Measurements from ENCODE around the gene VEZF1. TPM values are rescaled to one million over a fixed set of nuclear protein-coding genes. Genes with fewer than 3 reads are reported as not detected.

The VEZF1 gene
- total and polyA plus RNA-seq, 2 of the 8 experiments (the other 6 are each of a cell fraction or from before 2014, with no cell fraction given), result 28.9 to 61.9 TPM

DNA sequence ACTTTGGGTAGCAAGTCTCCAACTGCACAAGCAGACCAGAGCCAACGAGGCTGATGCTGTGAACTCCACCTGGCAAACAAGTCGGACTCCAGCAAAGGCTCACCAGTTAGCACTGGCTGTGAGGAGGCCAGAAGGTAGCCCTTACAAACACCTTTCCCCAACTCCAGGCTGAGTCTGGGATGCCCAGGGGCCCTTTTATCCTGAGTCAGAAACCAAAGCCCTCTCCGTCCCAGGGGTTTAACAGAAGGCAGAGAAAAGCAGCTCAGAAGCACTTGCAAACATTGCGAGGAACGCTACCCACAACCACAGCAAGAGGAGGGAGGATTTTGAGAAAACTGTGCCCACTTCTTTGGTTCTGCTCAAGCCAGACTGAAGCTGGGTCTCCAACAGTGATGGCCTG is 57.8 kb downstream of the VEZF1 start:
- H3K4me3 ChIP-seq (ENCODE audit: extremely low read depth in 1 of 4, insufficient read depth in 2 of 4, low read depth in 3 of 4, low read length in 4 of 4), result no peak overlapping the region
- no peaks in the 10 kb centered on the region for H4K20me1 ChIP-seq (replicated peaks in 1 of 2; ENCODE audit: control insufficient read depth in 1 of 2, insufficient read depth in 2 of 2, low read length in 2 of 2)
- peak overlapping the region; percentile 46; the same call in 1 of the 2 replicates for H2BK15ac ChIP-seq (ENCODE audit: low read length)
- H3K79me1 ChIP-seq (ENCODE audit: low read depth, low read length), result 0 out of 2 replicates have a peak, but pooled peaks cover 2% of the 10 kb centered on the region
- CTCF ChIA-PET (ENCODE audit: partially characterized antibody), result interaction anchor here (0.5 to 1.3 kb wide), 3 partner anchors 21 to 72 kb away, joined by 3 to 5 read pairs (median 4); no protein-coding TSS in a partner anchor
- no peak overlapping the region for H3K23ac ChIP-seq (ENCODE audit: insufficient read length)
- peaks cover 2 to 11% (median 9%) of the 10 kb centered on the region in 4 experiments for H3K4me1 ChIP-seq (replicated peaks in 1 of 4; ENCODE audit: control insufficient read depth in 3 of 4, insufficient read depth in 4 of 4, low read length in 3 of 4)
- H3K27ac ChIP-seq (ENCODE audit: low read depth, low read length), result no peak overlapping the region
- FAIRE-seq (no peak), DNase-seq (ENCODE audit: low read depth in 1 of 2, low spot score in 2 of 2) (no peak)
- H3K14ac ChIP-seq (ENCODE audit: insufficient read length), result no peak overlapping the region
- H3K18ac ChIP-seq (ENCODE audit: extremely low read depth, low read length), result no peak overlapping the region
- no peak overlapping the region for H2BK20ac ChIP-seq (ENCODE audit: low read length)
- no peak overlapping the region for H2BK120ac ChIP-seq (replicated peaks; ENCODE audit: low read depth, low read length)
- no peak overlapping the region for H2BK12ac ChIP-seq (ENCODE audit: low read depth, low read length)
- no peak overlapping the region for H2AFZ ChIP-seq (ENCODE audit: low read length)
- H3K9me3 ChIP-seq (ENCODE audit: insufficient read depth in 2 of 2, low read depth in 1 of 2, low read length in 1 of 2), result no peaks in the 10 kb centered on the region
- POLR2A ChIA-PET (ENCODE audit: partially characterized antibody), result interaction anchor here (1.0 to 1.2 kb wide), 2 partner anchors 15 to 74 kb away, joined by 3 read pairs; no protein-coding TSS in a partner anchor
- no peak overlapping the region for H4K91ac ChIP-seq (replicated peaks; ENCODE audit: insufficient read length, low read length)
- no peak overlapping the region for H4K5ac ChIP-seq (ENCODE audit: insufficient read length, low read depth, low read length)
- H3K36me3 ChIP-seq (ENCODE audit: control insufficient read depth in 2 of 4, insufficient read depth in 4 of 4, low read length in 3 of 4), result no peaks in the 10 kb centered on the region
- no peak overlapping the region for H2AK5ac ChIP-seq (ENCODE audit: low read depth, low read length)
- WGBS, 2 experiments (ENCODE audit: extremely low coverage in 1 of 2, insufficient coverage in 1 of 2, insufficient read length in 1 of 2, insufficient replicate concordance in 2 of 2, low coverage in 1 of 2, low lambda C conversion rate in 2 of 2, missing lambda C conversion rate in 1 of 2), result 89% methylated on average over 5 of the region's 5 CpGs; no CpG with 5 or more reads in 1 of the 2 experiments
- no peaks in the 10 kb centered on the region for H3K79me2 ChIP-seq (ENCODE audit: control insufficient read depth in 1 of 2, insufficient read depth in 2 of 2, low read length in 2 of 2)
- H3K56ac ChIP-seq (replicated peaks; ENCODE audit: insufficient read length, low read depth, low read length), result no peak overlapping the region
- H4K8ac ChIP-seq (ENCODE audit: extremely low read depth, insufficient read depth, low read length), result no peak overlapping the region
- peaks cover 0 to 2% (median 0%) of the 10 kb centered on the region in 4 experiments; a peak in 1 of 7 replicates for H3K27me3 ChIP-seq (replicated peaks in 1 of 4; ENCODE audit: control insufficient read depth in 3 of 4, extremely low read depth in 1 of 4, insufficient read depth in 3 of 4, low read length in 3 of 4)
- no peaks in the 10 kb centered on the region for H3K23me2 ChIP-seq (ENCODE audit: low read depth, low read length)
- H3K4ac ChIP-seq (replicated peaks; ENCODE audit: insufficient read length, low read depth, low read length), result no peak overlapping the region
- H3K4me2 ChIP-seq (ENCODE audit: insufficient read depth in 1 of 2, low read depth in 2 of 2, low read length in 2 of 2), result no peak overlapping the region
- H3K9ac ChIP-seq (replicated peaks in 1 of 4; ENCODE audit: extremely low read depth in 1 of 4, low read depth in 3 of 4, low read length in 3 of 4), result no peak overlapping the region
- no peak overlapping the region for H2BK5ac ChIP-seq (ENCODE audit: low read depth, low read length)
- TF ChIP-seq SAP30 (IDR thresholded peaks at IDR 0.05; ENCODE audit: insufficient read depth, insufficient replicate concordance, low read length) (no peak), HDAC6 (IDR thresholded peaks at IDR 0.05; ENCODE audit: low read depth, low read length) (no peak), CEBPB (IDR thresholded peaks at IDR 0.05; ENCODE audit: low read depth, low read length) (no peak), TBP (IDR thresholded peaks at IDR 0.05; ENCODE audit: low read depth, low read length) (no peak), RBBP5 (IDR thresholded peaks at IDR 0.05; ENCODE audit: borderline replicate concordance, low read depth, low read length) (no peak), SRF (IDR thresholded peaks at IDR 0.05; ENCODE audit: low read depth, low read length) (no peak), POU5F1 (IDR thresholded peaks at IDR 0.05; ENCODE audit: low read depth, low read length) (no peak), CTBP2 (IDR thresholded peaks at IDR 0.05; ENCODE audit: borderline replicate concordance, insufficient read depth, insufficient read length, low read length) (no peak), ZNF274 (IDR thresholded peaks at IDR 0.05; ENCODE audit: borderline replicate concordance, extremely low read depth, low read length) (no peak), FOSL1 (IDR thresholded peaks at IDR 0.05; ENCODE audit: insufficient read depth, low read depth, low read length) (no peak), BACH1 (IDR thresholded peaks at IDR 0.05; ENCODE audit: low read length) (no peak), PHF8 (conservative IDR thresholded peaks at IDR 0.05; ENCODE audit: low read depth, low read length) (no peak)
- TF ChIP-seq, protein P1, sequence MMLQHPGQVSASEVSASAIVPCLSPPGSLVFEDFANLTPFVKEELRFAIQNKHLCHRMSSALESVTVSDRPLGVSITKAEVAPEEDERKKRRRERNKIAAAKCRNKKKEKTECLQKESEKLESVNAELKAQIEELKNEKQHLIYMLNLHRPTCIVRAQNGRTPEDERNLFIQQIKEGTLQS (IDR thresholded peaks at IDR 0.05; ENCODE audit: insufficient read depth, low read depth, low read length), result no peak

Data from H1 (cell line).